ENCODE measurements around the gene NTRK1. TPM values are rescaled to one million over a fixed set of nuclear protein-coding genes. Genes with fewer than 3 reads are reported as not detected.

The NTRK1 gene
- total and polyA plus RNA-seq, 2 of the 13 experiments (the other 11 are each of a cell fraction or from before 2014, with no cell fraction given): not detected

- TF ChIP-seq PBX2 (CRISPR knock-in tag; IDR thresholded peaks at IDR 0.05) (no peak), ZNF337 (CRISPR knock-in tag; IDR thresholded peaks at IDR 0.05; ENCODE audit: borderline replicate concordance, low read depth) (peak; percentile 73; the same call in 1 of the 2 replicates), TP53 (CRISPR knock-in tag; conservative IDR thresholded peaks at IDR 0.05) (no peak), CBX5 (CRISPR knock-in tag; IDR thresholded peaks at IDR 0.05; ENCODE audit: borderline replicate concordance) (peak; percentile 57; the same call in 1 of the 2 replicates), AGO2 (optimal IDR thresholded peaks at IDR 0.05; ENCODE audit: low read depth, low read length) (no peak), TOE1 (CRISPR knock-in tag; IDR thresholded peaks at IDR 0.05) (no peak), ZNF644 (CRISPR knock-in tag; IDR thresholded peaks at IDR 0.05; ENCODE audit: low read depth) (no peak), IKZF5 (CRISPR knock-in tag; IDR thresholded peaks at IDR 0.05) (peak; percentile 88), ATF6 (CRISPR knock-in tag; conservative IDR thresholded peaks at IDR 0.05) (no peak), CENPX (CRISPR knock-in tag; IDR thresholded peaks at IDR 0.05) (no peak), HNRNPK (IDR thresholded peaks at IDR 0.05; ENCODE audit: low read depth, low read length, poor library complexity, severe bottlenecking) (no peak), ZNF563 (CRISPR knock-in tag; IDR thresholded peaks at IDR 0.05) (peak; percentile 73; the same call in 1 of the 2 replicates), ZNF572 (CRISPR knock-in tag; IDR thresholded peaks at IDR 0.05) (no peak), ZNF503 (CRISPR knock-in tag; IDR thresholded peaks at IDR 0.05) (no peak), ZNF691 (CRISPR knock-in tag; IDR thresholded peaks at IDR 0.05; ENCODE audit: borderline replicate concordance, low read depth) (peak; percentile 60), ZNF670 (CRISPR knock-in tag; IDR thresholded peaks at IDR 0.05; ENCODE audit: borderline replicate concordance) (no peak), CREB1 (IDR thresholded peaks at IDR 0.05) (no peak), CREB1 (CRISPR knock-in tag; IDR thresholded peaks at IDR 0.05) (no peak), ATM (IDR thresholded peaks at IDR 0.05; ENCODE audit: borderline replicate concordance) (no peak), ZNF274 (CRISPR knock-in tag; IDR thresholded peaks at IDR 0.05) (peak; percentile 91), TCF7L2 (IDR thresholded peaks at IDR 0.05; ENCODE audit: low read depth, low read length) (no peak), PREB (CRISPR knock-in tag; IDR thresholded peaks at IDR 0.05) (peak; percentile 74; the same call in 1 of the 2 replicates)
Observed at GRCh38 chr1:156813750-156814570, 46.7 kb upstream of the NTRK1 start (continued).

All from HepG2 (cell line).